H9 (cell line): Measurements from ENCODE around the gene SPRR5. TPM values are rescaled to one million over a fixed set of nuclear protein-coding genes. Genes with fewer than 3 reads are reported as not detected.
A peak's percentile ranks its signal among the peaks of the same experiment; 100 is the strongest.

ENCODE experiments used
- DNase-seq: peaks from one replicate; pipeline ENCODE4 v3.0.0-alpha.2; 2017
- H2AFZ ChIP-seq: one replicate; pipeline ENCODE4 v1.6.1; 2013; ENCODE audit warnings: mild to moderate bottlenecking, low read length, control low read depth, moderate library complexity
- H2AK5ac ChIP-seq: 2 replicates; pipeline ENCODE4 v1.6.1; 2013; ENCODE audit warnings: low read length, control low read depth, mixed read lengths; ENCODE audit not compliant: insufficient read length
- H2BK120ac ChIP-seq: one replicate; pipeline ENCODE4 v1.6.1; 2013; ENCODE audit warnings: low read depth, mild to moderate bottlenecking, low read length, control low read depth, inconsistent platforms; ENCODE audit not compliant: poor library complexity, severe bottlenecking
- H2BK12ac ChIP-seq: 2 replicates; pipeline ENCODE4 v1.6.1; 2013; ENCODE audit warnings: low read length, control low read depth, mixed read lengths, low read depth; ENCODE audit not compliant: insufficient read length
- H2BK15ac ChIP-seq: 2 replicates; pipeline ENCODE4 v1.6.1; 2013; ENCODE audit warnings: low read depth, low read length, control low read depth
- H2BK20ac ChIP-seq: one replicate; pipeline ENCODE4 v1.6.1; 2013; ENCODE audit warnings: low read depth, mild to moderate bottlenecking, low read length, control low read depth, inconsistent platforms; ENCODE audit not compliant: poor library complexity, severe bottlenecking
- H2BK5ac ChIP-seq: 2 replicates; pipeline ENCODE4 v1.6.1; 2013; ENCODE audit warnings: low read length, control low read depth, mixed read lengths; ENCODE audit not compliant: insufficient read length
- H3K14ac ChIP-seq: 2 replicates; pipeline ENCODE4 v1.6.1; 2013; ENCODE audit warnings: low read length, control low read depth; ENCODE audit not compliant: insufficient read depth
- H3K18ac ChIP-seq: 2 replicates; pipeline ENCODE4 v1.6.1; 2013; ENCODE audit warnings: low read depth, mild to moderate bottlenecking, mixed read lengths, low read length, control low read depth; ENCODE audit not compliant: insufficient read length
- H3K23ac ChIP-seq: 2 replicates; pipeline ENCODE4 v1.6.1; 2013; ENCODE audit warnings: low read length, control low read depth, mixed read lengths, low read depth; ENCODE audit not compliant: insufficient read length
- H3K23me2 ChIP-seq: 2 replicates; pipeline ENCODE4 v1.6.1; 2013; ENCODE audit warnings: low read depth, mild to moderate bottlenecking, mixed read lengths, low read length, control low read depth; ENCODE audit not compliant: insufficient read length, poor library complexity, severe bottlenecking
- H3K27ac ChIP-seq: 2 replicates; pipeline ENCODE4 v1.5.1; 2013; ENCODE audit warnings: low read length, control low read depth, mixed read lengths, low read depth; ENCODE audit not compliant: insufficient read length
- H3K27me3 ChIP-seq: 2 replicates; pipeline ENCODE4 v1.6.1; 2013; ENCODE audit warnings: low read length, control low read depth, inconsistent platforms; ENCODE audit not compliant: insufficient read depth
- H3K4ac ChIP-seq: 2 replicates; pipeline ENCODE4 v1.6.1; 2013; ENCODE audit warnings: low read depth, mild to moderate bottlenecking, control low read depth, inconsistent platforms, low read length, moderate library complexity
- H3K4me1 ChIP-seq: 2 replicates; pipeline ENCODE4 v1.6.1; 2013; ENCODE audit warnings: low read length, control low read depth, inconsistent platforms; ENCODE audit not compliant: insufficient read depth
- H3K4me2 ChIP-seq: 2 replicates; pipeline ENCODE4 v1.6.1; 2013; ENCODE audit warnings: low read length, control low read depth, mixed read lengths; ENCODE audit not compliant: insufficient read length, insufficient read depth
- H3K56ac ChIP-seq: 2 replicates; pipeline ENCODE4 v1.6.1; 2013; ENCODE audit warnings: low read depth, mild to moderate bottlenecking, mixed read lengths, low read length, control low read depth; ENCODE audit not compliant: insufficient read length
- H3K79me1 ChIP-seq: 2 replicates; pipeline ENCODE4 v1.6.1; 2013; ENCODE audit warnings: low read depth, mild to moderate bottlenecking, moderate library complexity, low read length, control low read depth, inconsistent platforms; ENCODE audit not compliant: insufficient read depth, poor library complexity, severe bottlenecking
- H3K79me2 ChIP-seq: 2 replicates; pipeline ENCODE4 v1.6.1; 2013; ENCODE audit warnings: low read length, control low read depth, inconsistent platforms; ENCODE audit not compliant: insufficient read depth
- H3K9ac ChIP-seq: 2 replicates; pipeline ENCODE4 v1.6.1; 2013; ENCODE audit warnings: low read length, control low read depth, mixed read lengths; ENCODE audit not compliant: insufficient read length; ENCODE audit errors: extremely low read depth
- H3K9me3 ChIP-seq: one replicate; pipeline ENCODE4 v1.6.1; 2013; ENCODE audit warnings: low read depth, low read length, inconsistent platforms; ENCODE audit not compliant: control insufficient read depth
- H3T11ph ChIP-seq: one replicate; pipeline ENCODE4 v1.6.1; 2013; ENCODE audit warnings: mild to moderate bottlenecking, low read length, control low read depth, inconsistent platforms
- H4K20me1 ChIP-seq: one replicate; pipeline ENCODE4 v1.6.1; 2013; ENCODE audit not compliant: control insufficient read depth, insufficient read length, insufficient read depth
- H4K5ac ChIP-seq: 2 replicates; pipeline ENCODE4 v1.6.1; 2013; ENCODE audit warnings: low read depth, mild to moderate bottlenecking, mixed read lengths, low read length, control low read depth; ENCODE audit not compliant: insufficient read length
- H4K8ac ChIP-seq: replicated peaks from 2 replicates; pipeline ENCODE4 v1.6.1; 2013; ENCODE audit warnings: low read length, control low read depth, mixed read lengths, low read depth; ENCODE audit not compliant: insufficient read length
- H4K91ac ChIP-seq: 2 replicates; pipeline ENCODE4 v1.6.1; 2013; ENCODE audit warnings: low read depth, mild to moderate bottlenecking, moderate library complexity, mixed read lengths, low read length, control low read depth; ENCODE audit not compliant: insufficient read length
- H3K27ac Mint-ChIP-seq, 3 experiments: 2 replicates in 2 of 3; 3 replicates in 1 of 3; pipeline ENCODE4 v1.8.0; 2020 to 2021; ENCODE audit warnings: mixed read lengths in 3 of 3, mild to moderate bottlenecking in 1 of 3, moderate library complexity in 1 of 3
- H3K27me3 Mint-ChIP-seq: 2 replicates; pipeline ENCODE4 v1.8.0; 2021; ENCODE audit warnings: low read depth, mild to moderate bottlenecking, moderate library complexity, mixed read lengths
- H3K36me3 Mint-ChIP-seq, 3 experiments: 2 replicates in 2 of 3; 3 replicates in 1 of 3; pipeline ENCODE4 v1.8.0; 2020 to 2021; ENCODE audit warnings: low read depth in 3 of 3, mixed read lengths in 3 of 3; ENCODE audit not compliant: insufficient read depth in 1 of 3
- H3K4me1 Mint-ChIP-seq, 2 experiments: 2 replicates each; pipeline ENCODE4 v1.8.0; 2020; ENCODE audit warnings: mixed read lengths in 2 of 2
- H3K4me3 Mint-ChIP-seq, 2 experiments: 2 replicates in 1 of 2; 3 replicates in 1 of 2; pipeline ENCODE4 v1.8.0; 2020 to 2021; ENCODE audit warnings: mild to moderate bottlenecking in 2 of 2, mixed read lengths in 2 of 2, moderate library complexity in 1 of 2
- H3K9me3 Mint-ChIP-seq, 2 experiments: 2 replicates in 1 of 2; 3 replicates in 1 of 2; pipeline ENCODE4 v1.8.0; 2020; ENCODE audit warnings: mild to moderate bottlenecking in 2 of 2, mixed read lengths in 2 of 2, moderate library complexity in 1 of 2
- WGBS: extraction: QIAGEN DNeasy Blood & Tissue Kit; methylation state at CpG from one replicate; pipeline ENCODE4 v1.1.7; 2013; ENCODE audit warnings: missing lambda C conversion rate, low lambda C conversion rate, mixed read lengths; ENCODE audit not compliant: insufficient read length; ENCODE audit errors: extremely low coverage; 5-methylcytosine and 5-hydroxymethylcytosine counted together
- total RNA-seq: library from RNA; stranded (reverse); gene quantifications from 2 replicates; pipeline ENCODE4 v1.2.1, GENCODE V29; 2021
- TF ChIP-seq, protein P1 (sequence below): fragments of 200-600 bp; sonication (generic); conservative IDR thresholded peaks from 3 replicates; pipeline ENCODE4 v1.8.0; 2021; ENCODE audit warnings: antibody characterized with exemption, mild to moderate bottlenecking

SPRR5 gene
- total RNA-seq, 1 experiment from 2014 or later = not detected

GRCh38 chr1:152961226-152961891, 14.4 kb downstream of the SPRR5 start:
- no peak overlapping the region for H2AFZ ChIP-seq
- WGBS = no CpG with 5 or more reads among the region's 7 CpGs
- H3K27ac Mint-ChIP-seq = peak overlapping the region in 1 of 3 experiments; percentile 57; a peak in 1 of 7 replicates

More at GRCh38 chr1:152961226-152961891, 14.4 kb downstream of the SPRR5 start:
- no peak overlapping the region for H2BK12ac ChIP-seq
- H3K23ac ChIP-seq = no peak overlapping the region
- no peak overlapping the region for H2BK15ac ChIP-seq
- no peaks in the 10 kb centered on the region for H3K9me3 ChIP-seq
- H4K5ac ChIP-seq = no peak overlapping the region
- no peaks in the 10 kb centered on the region for H3K36me3 Mint-ChIP-seq
- H3K14ac ChIP-seq = no peak overlapping the region
- H2BK5ac ChIP-seq = no peak overlapping the region
- H3K23me2 ChIP-seq = no peaks in the 10 kb centered on the region
- H3K56ac ChIP-seq = no peak overlapping the region
- no peak overlapping the region for H3K27ac ChIP-seq
- TF ChIP-seq, protein P1, sequence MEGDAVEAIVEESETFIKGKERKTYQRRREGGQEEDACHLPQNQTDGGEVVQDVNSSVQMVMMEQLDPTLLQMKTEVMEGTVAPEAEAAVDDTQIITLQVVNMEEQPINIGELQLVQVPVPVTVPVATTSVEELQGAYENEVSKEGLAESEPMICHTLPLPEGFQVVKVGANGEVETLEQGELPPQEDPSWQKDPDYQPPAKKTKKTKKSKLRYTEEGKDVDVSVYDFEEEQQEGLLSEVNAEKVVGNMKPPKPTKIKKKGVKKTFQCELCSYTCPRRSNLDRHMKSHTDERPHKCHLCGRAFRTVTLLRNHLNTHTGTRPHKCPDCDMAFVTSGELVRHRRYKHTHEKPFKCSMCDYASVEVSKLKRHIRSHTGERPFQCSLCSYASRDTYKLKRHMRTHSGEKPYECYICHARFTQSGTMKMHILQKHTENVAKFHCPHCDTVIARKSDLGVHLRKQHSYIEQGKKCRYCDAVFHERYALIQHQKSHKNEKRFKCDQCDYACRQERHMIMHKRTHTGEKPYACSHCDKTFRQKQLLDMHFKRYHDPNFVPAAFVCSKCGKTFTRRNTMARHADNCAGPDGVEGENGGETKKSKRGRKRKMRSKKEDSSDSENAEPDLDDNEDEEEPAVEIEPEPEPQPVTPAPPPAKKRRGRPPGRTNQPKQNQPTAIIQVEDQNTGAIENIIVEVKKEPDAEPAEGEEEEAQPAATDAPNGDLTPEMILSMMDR = no peak
- no peak overlapping the region for H3K4me2 ChIP-seq
- H3K27me3 Mint-ChIP-seq = peaks cover 2% of the 10 kb centered on the region
- H4K8ac ChIP-seq = no peak overlapping the region
- no peak for DNase-seq
- no peak overlapping the region for H3K4me3 Mint-ChIP-seq
- H3T11ph ChIP-seq = no peak overlapping the region
- H4K91ac ChIP-seq = no peak overlapping the region
- no peaks in the 10 kb centered on the region for H3K79me1 ChIP-seq
- no peak overlapping the region for H2BK120ac ChIP-seq
- no peaks in the 10 kb centered on the region for H3K4me1 Mint-ChIP-seq
- H3K9me3 Mint-ChIP-seq = peaks cover 0 to 26% of the 10 kb centered on the region in 2 experiments; a peak in 4 of 5 replicates
- no peak overlapping the region for H2BK20ac ChIP-seq
- no peak overlapping the region for H2AK5ac ChIP-seq
- no peaks in the 10 kb centered on the region for H4K20me1 ChIP-seq
- no peaks in the 10 kb centered on the region for H3K4me1 ChIP-seq
- no peak overlapping the region for H3K4ac ChIP-seq
- no peak overlapping the region for H3K18ac ChIP-seq
- no peaks in the 10 kb centered on the region for H3K27me3 ChIP-seq
- H3K79me2 ChIP-seq = no peaks in the 10 kb centered on the region
- no peak overlapping the region for H3K9ac ChIP-seq
